ENCODE data around the gene SLCO2B1.

SLCO2B1 gene

DNA sequence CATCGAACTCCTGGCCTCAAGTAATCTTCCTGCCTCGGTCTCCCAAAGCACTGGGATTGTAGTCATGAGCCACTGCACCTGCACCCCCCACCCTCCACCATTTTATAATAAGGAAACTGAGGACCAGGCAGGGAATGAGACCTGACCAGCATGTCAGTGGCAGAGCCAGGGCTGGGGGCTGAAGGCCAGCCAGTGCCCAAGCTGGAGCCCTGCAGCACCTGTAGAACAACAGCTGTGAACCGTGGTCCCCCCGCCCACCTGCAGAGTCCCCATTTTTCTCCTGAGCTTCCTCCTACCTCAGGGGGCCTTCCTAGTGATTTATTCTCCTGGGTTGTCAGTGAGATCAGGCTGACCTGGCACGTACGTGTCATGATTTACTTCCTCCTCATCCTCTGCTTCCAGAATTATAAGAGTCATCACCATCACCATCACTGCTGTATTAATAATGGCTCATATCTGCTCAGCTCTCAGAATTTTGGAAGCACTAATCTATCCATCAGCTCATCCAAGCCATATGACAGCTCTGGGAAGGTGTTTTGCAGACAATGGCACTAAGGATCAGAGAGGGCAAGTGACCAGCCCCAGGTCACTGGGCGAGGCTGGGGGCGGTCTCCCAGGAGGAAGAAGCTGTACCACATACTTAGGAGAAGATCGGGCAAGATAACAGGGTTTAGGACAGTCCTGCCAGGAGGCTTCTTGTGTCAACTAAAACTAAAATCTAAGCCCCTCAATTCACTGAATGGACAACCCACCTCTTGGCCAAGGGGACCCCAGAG lies 5.5 kb upstream of the SLCO2B1 start:
- DNase-seq (ENCODE audit: low spot score) = no peak

DNA sequence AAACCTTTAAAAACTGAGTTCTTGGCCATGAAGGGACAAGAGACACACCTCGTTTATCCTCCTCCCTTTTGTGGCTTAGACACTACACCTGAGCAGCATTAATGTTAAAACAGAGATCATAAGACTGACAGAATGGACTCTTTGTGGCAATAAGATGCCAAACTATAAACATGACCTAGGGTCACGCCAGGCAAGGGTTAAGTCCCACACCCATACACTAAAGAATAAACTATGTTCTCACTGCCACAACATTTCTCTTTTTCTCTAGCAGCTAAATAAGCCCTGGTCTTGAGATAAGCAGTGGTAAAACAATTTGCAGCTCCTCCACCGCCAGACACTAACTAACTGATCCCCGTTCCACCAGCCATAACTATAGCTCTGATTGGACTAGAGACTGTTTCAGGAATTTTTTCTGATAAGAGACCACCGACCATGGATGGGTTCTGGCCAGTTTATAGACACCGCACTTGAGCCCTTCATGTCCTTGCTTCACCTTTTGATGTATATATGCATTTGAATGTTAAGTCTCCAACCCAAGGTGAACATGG lies 4.9 kb upstream of the SLCO2B1 start:
- no peak for DNase-seq (ENCODE audit: low spot score)

DNA sequence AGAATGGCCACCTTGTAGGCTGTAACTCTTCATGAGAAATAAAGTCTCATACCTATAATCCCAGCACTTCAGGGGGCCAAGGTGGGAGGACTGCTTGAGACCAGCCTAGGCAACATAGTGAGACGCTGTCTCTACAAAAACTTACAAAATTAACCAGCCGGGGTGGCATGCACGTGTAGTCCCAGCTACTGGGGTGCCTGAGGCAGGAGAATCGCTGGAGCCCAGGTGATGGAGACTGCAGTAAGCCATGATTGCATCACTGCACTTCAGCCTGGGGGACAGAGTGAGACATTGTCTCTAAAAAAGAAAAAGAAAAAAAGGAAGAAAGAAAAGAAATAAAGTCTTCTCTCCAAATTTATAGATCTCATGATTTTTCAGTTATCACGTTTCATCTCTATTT lies 4.2 kb upstream of the SLCO2B1 start:
- no peak for DNase-seq (ENCODE audit: low spot score)

- no peak for DNase-seq (ENCODE audit: low spot score)
Measured at GRCh38 chr11:75147191-75147874, 3.6 kb upstream of the SLCO2B1 start.

- no peak for DNase-seq (ENCODE audit: low spot score)
Measured at GRCh38 chr11:75147875-75148263, 3.0 kb upstream of the SLCO2B1 start.

- DNase-seq (ENCODE audit: low spot score) = no peak
Measured at GRCh38 chr11:75148436-75148983, 2.4 kb upstream of the SLCO2B1 start.

DNA sequence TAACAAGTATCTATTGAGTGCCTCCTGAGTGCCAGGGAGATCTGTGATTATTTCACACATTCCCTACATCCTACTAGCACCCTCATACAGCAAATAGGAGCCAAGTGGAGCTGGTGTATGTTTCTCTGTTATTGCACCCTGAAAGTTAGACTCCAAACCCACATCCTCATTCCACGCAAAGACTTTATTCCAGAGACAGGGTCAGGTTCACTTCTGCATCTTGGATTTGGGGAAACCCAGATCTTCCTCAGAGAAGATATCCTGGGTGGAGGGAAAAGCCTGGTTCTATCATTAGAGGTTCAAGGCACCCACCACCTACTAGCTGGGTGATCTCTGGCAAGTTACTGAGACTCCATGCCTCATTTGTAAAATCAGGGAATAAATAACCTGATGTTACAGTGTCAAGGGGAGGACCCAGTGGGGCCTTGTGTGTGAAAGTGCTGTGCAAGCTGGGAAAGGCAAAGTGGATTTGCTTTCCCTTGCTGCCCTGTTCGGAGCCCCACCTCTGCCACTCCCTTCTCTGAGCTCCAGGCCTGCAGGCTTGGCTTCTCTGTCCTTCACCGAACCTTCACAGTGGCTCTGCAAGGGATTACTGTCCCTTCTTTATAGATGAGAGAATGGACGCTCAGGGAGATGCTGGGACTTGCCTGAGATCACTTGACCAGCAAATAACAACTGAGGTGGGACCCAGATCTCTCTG lies 991 bp upstream of the SLCO2B1 start:
- no peak for DNase-seq (ENCODE audit: low spot score)

GRCh38 chr11:75151346-75152047 lies 590 bp downstream of the SLCO2B1 start:
- no peak for DNase-seq (ENCODE audit: low spot score)

- no peak for DNase-seq (ENCODE audit: low spot score)
Measured at GRCh38 chr11:75152090-75152489, 1.2 kb downstream of the SLCO2B1 start.

GRCh38 chr11:75152651-75153427 lies 1.9 kb downstream of the SLCO2B1 start:
- DNase-seq (ENCODE audit: low spot score) = no peak

GRCh38 chr11:75154646-75155569 lies 4.0 kb downstream of the SLCO2B1 start:
- DNase-seq (ENCODE audit: low spot score) = no peak

DNA sequence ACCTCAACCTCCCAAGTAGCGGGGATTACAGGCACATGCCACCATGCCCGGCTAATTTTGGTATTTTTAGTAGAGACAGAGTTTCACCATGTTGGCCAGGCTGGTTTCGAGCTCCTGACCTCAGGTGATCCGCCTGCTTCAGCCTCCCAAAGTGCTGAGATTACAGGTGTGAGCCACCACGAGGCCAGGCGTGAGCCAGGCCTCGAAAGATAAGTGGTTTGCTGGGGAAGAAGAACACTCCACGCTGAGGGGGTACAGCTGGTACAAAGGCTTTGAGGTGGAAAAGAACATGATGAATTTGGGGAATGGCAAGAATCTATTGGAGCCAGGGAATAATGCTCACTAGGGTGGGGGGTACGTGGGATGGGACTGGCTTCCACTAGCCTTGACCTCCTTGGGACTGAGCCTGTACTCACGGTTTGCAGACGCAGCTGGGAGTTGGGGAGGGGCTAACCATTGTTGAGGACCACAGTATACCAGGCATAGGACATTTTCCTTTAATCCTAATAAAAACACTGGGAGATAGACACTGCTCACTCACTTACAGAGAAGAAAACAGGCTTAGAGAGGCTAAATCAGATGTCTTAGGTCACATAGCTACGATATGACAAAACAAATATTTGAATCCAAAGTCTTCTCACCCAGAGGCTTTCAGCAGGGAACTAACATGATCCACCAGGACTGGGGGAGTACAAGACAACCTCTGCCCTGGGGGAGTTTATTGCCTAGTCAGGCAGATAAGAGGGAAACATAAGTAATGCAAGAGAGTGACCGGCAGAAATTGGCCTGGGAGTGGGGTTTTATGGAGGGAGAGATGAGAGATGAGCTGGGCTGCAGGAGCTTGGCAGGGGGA lies 4.9 kb downstream of the SLCO2B1 start:
- no peak for DNase-seq (ENCODE audit: low spot score)

DNA sequence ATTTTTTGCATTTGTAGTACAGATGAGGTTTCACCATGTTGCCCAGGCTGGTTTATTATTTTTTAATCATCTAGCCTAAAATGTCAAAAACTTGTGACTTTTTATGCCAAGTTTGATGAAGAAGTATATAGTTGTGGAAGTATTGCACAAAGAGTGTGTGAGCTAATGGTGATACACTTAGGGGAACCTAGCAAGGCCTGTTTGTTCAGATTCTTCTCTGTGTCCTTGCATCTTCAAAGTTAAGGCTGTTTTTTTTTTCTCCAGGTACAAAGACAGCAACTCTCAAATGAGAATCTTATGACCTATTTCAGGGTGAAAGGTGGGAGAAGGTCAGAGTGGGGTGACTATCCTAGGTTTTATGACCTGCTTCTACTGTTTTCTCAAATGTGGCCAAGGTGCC lies 7.3 kb downstream of the SLCO2B1 start:
- DNase-seq (ENCODE audit: low spot score) = no peak

DNA sequence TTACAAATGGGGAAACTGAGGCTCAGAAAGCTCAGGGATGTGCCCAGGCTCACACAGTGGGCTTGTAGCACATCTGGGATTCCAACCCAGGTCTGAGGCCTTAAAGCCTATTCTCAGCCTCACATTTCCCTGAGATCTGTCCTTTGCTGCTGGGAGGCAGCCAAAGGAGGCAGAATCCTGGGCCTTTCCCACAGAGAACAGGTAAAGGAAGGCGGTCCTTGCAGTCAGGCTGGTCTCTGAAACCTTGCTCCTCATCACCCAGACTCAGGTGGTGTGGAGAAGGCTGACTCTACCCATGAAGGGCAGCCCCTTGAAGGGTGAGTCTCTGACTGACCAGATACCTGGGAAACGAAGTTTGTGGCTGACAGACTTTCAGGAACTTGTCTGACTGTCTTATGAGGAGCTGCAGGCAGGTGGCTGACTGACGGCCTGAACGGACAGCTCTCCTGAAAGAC lies 7.8 kb downstream of the SLCO2B1 start:
- DNase-seq (ENCODE audit: low spot score) = no peak

GRCh38 chr11:75159151-75159953 lies 8.4 kb downstream of the SLCO2B1 start:
- DNase-seq (ENCODE audit: low spot score) = no peak

DNA sequence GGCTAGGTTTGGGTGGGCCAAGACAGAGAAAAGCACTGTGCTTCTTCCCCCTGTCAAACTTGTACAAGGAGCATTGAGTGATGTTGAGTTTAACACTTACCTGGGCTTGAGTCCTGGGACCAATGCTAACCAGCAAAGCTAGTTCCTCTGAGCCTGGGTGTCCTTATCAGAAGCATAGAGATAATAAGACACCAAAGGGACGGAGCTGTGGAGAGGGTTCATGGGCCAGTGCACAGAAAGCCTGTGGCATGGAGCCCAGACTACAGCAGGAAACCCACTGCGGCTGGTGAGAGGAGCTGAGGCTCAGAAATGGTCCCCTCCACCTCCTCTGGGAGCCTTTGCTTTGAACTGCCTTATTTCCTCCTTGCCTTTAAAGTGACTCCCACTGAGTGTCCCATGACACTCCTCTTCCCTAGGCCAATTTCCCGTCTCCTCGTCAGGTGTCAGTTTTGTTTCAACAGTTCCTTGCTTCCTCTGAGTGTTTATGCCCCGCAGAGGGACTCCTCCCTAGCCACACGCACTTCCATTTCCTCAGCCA lies 9.4 kb downstream of the SLCO2B1 start:
- no peak for DNase-seq (ENCODE audit: low spot score)

GRCh38 chr11:75160880-75161279 lies 10.0 kb downstream of the SLCO2B1 start:
- DNase-seq (ENCODE audit: low spot score) = no peak

Data from AG08396 (cell line).